Kidney epithelial cell (primary cell): ENCODE measurements around the gene GSTA3. TPM values are rescaled to one million over a fixed set of nuclear protein-coding genes. Genes with fewer than 3 reads are reported as not detected.

Experiments used
- DNase-seq: peaks from one replicate; pipeline ENCODE4 v3.0.0-alpha.2; 2010; ENCODE audit warnings: low read depth
- H3K27me3 ChIP-seq: 2 replicates; pipeline ENCODE4 v1.6.0; 2011; ENCODE audit warnings: low read length; ENCODE audit not compliant: control insufficient read depth, insufficient read depth
- H3K36me3 ChIP-seq: 2 replicates; pipeline ENCODE4 v1.5.1; 2011; ENCODE audit warnings: low read length; ENCODE audit not compliant: control insufficient read depth, insufficient read depth
- H3K4me3 ChIP-seq: 2 replicates; pipeline ENCODE4 v1.5.1; 2011; ENCODE audit warnings: low read depth, mild to moderate bottlenecking, control low read depth, low read length
- CTCF ChIP-seq: IDR thresholded peaks from 2 replicates; pipeline ENCODE4 v1.5.1; 2011; ENCODE audit warnings: mild to moderate bottlenecking, moderate library complexity, low read length, control low read depth, inconsistent platforms; ENCODE audit not compliant: insufficient read depth, poor library complexity, severe bottlenecking
- total RNA-seq: library from RNA; depleted of rRNA; stranded (reverse); fragments of >200 nt; gene quantifications from 2 replicates; pipeline ENCODE4 v1.2.3, GENCODE V29; 2015

The GSTA3 gene
- total RNA-seq, 1 donor from 2014 or later, result not detected

- Histone ChIP-seq H3K27me3 (no peaks in the 10 kb centered on the region), H3K4me3 (no peak overlapping the region), H3K36me3 (no peaks in the 10 kb centered on the region)
- no peak for DNase-seq
- TF ChIP-seq CTCF, result no peak
Measured at GRCh38 chr6:52894285-52894684, 15.2 kb downstream of the GSTA3 start.

- Histone ChIP-seq H3K36me3 (no peaks in the 10 kb centered on the region), H3K27me3 (no peaks in the 10 kb centered on the region), H3K4me3 (no peak overlapping the region)
- DNase-seq, result no peak
- no peak for TF ChIP-seq CTCF
Measured at GRCh38 chr6:52893803-52894202, 15.7 kb downstream of the GSTA3 start.

GRCh38 chr6:52893221-52893620 lies 16.3 kb downstream of the GSTA3 start:
- H3K36me3 ChIP-seq, result no peaks in the 10 kb centered on the region
- DNase-seq, result no peak
- H3K27me3 ChIP-seq, result no peaks in the 10 kb centered on the region
- TF ChIP-seq CTCF, result no peak
- H3K4me3 ChIP-seq, result no peak overlapping the region

GRCh38 chr6:52890018-52890417 lies 19.5 kb downstream of the GSTA3 start:
- no peak for DNase-seq
- no peak for TF ChIP-seq CTCF
- Histone ChIP-seq H3K27me3 (no peaks in the 10 kb centered on the region), H3K4me3 (no peak overlapping the region), H3K36me3 (no peaks in the 10 kb centered on the region)

GRCh38 chr6:52887910-52888524 lies 21.5 kb downstream of the GSTA3 start:
- TF ChIP-seq CTCF, result no peak
- H3K27me3 ChIP-seq, result no peaks in the 10 kb centered on the region
- H3K4me3 ChIP-seq, result no peak overlapping the region
- H3K36me3 ChIP-seq, result no peaks in the 10 kb centered on the region
- DNase-seq, result no peak

GRCh38 chr6:52881996-52882841 lies 27.3 kb downstream of the GSTA3 start:
- TF ChIP-seq CTCF, result peak; percentile 84
- DNase-seq, result no peak
- H3K27me3 ChIP-seq, result no peaks in the 10 kb centered on the region

More at GRCh38 chr6:52881996-52882841, 27.3 kb downstream of the GSTA3 start:
- Histone ChIP-seq H3K4me3 (peak overlapping the region; percentile 48), H3K36me3 (no peaks in the 10 kb centered on the region)
